Stimulated activated memory B cell treated with anti-CD40 and anti-IgM and Interleukin-4, amounts not matched to agents 10 μg/mL and 1 μg/mL and 100 μg/mL, for 72 hours (primary cell): ENCODE data around the gene SCLY.

ENCODE experiments used
- ATAC-seq: fragments of 150-1000 bp; cut with Tn5 transposase; 2 replicates; pipeline ENCODE4 v1.10.0; 2021
- H3K27ac Mint-ChIP-seq: one replicate; pipeline ENCODE4 v1.8.0; 2022; ENCODE audit warnings: mild to moderate bottlenecking, mixed read lengths
- H3K27me3 Mint-ChIP-seq: one replicate; pipeline ENCODE4 v1.8.0; 2022; ENCODE audit warnings: mixed read lengths
- H3K36me3 Mint-ChIP-seq: one replicate; pipeline ENCODE4 v1.8.0; 2022; ENCODE audit warnings: mixed read lengths
- H3K4me1 Mint-ChIP-seq: one replicate; pipeline ENCODE4 v1.8.0; 2022; ENCODE audit warnings: mixed read lengths
- H3K4me3 Mint-ChIP-seq: one replicate; pipeline ENCODE4 v1.8.0; 2022; ENCODE audit warnings: mild to moderate bottlenecking, moderate library complexity, mixed read lengths
- H3K9me3 Mint-ChIP-seq: one replicate; pipeline ENCODE4 v1.8.0; 2022; ENCODE audit warnings: mixed read lengths

The SCLY gene

GRCh38 chr2:238117199-238118154 is 56.7 kb downstream of the SCLY start:
- Mint-ChIP-seq H3K9me3 (peaks cover 10% of the 10 kb centered on the region), H3K27me3 (no peaks in the 10 kb centered on the region), H3K27ac (peak overlapping the region; percentile 61), H3K4me3 (no peak overlapping the region), H3K36me3 (peaks cover 24% of the 10 kb centered on the region), H3K4me1 (peaks cover 23% of the 10 kb centered on the region)
- no peak for ATAC-seq

DNA sequence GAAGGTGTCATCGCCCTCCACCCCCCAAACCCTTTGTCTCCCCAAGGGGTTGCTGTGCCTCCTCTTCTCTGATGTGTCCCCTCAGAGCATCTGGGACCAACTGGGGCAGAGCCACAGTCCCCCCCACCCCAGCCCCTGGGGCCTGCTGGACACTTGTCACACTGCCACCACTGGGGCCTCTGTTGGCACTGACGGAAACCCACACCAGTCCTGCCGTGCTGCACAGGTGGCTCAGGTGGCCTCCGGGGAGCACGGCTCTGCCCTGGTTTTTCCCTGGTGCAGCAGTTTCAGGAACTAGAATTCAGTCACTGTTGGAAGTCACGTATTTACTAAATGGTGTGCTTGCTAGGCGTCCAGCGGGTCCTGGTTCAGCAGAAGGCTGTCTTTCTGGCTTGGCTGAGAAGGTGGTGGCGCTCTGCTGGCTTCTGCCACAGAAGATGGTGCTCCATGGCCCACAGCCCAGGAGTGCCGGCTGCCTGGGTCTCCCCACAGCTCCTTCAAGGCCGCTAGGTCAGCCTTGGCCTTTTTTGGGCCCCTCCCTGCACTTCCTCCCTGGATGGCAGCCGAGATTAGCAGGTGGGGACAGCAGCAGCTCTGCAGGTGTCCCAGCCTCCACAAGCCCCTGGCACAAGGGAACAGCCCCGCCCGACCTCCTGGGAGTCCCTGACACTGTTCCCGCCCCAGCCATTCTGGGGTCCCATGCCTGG is 59.1 kb downstream of the SCLY start:
- Mint-ChIP-seq H3K27me3 (no peaks in the 10 kb centered on the region), H3K4me3 (no peak overlapping the region), H3K9me3 (peaks cover 6% of the 10 kb centered on the region), H3K4me1 (peaks cover 23% of the 10 kb centered on the region), H3K36me3 (peaks cover 8% of the 10 kb centered on the region), H3K27ac (peak overlapping the region; percentile 65)
- peak; percentile 74 for ATAC-seq

GRCh38 chr2:238120463-238121298 is 59.9 kb downstream of the SCLY start:
- H3K9me3 Mint-ChIP-seq = peaks cover 6% of the 10 kb centered on the region
- H3K36me3 Mint-ChIP-seq = peaks cover 8% of the 10 kb centered on the region
- H3K27me3 Mint-ChIP-seq = no peaks in the 10 kb centered on the region
- H3K4me1 Mint-ChIP-seq = peaks cover 23% of the 10 kb centered on the region
- no peak for ATAC-seq
- no peak overlapping the region for H3K4me3 Mint-ChIP-seq
- peak overlapping the region; percentile 65 for H3K27ac Mint-ChIP-seq

DNA sequence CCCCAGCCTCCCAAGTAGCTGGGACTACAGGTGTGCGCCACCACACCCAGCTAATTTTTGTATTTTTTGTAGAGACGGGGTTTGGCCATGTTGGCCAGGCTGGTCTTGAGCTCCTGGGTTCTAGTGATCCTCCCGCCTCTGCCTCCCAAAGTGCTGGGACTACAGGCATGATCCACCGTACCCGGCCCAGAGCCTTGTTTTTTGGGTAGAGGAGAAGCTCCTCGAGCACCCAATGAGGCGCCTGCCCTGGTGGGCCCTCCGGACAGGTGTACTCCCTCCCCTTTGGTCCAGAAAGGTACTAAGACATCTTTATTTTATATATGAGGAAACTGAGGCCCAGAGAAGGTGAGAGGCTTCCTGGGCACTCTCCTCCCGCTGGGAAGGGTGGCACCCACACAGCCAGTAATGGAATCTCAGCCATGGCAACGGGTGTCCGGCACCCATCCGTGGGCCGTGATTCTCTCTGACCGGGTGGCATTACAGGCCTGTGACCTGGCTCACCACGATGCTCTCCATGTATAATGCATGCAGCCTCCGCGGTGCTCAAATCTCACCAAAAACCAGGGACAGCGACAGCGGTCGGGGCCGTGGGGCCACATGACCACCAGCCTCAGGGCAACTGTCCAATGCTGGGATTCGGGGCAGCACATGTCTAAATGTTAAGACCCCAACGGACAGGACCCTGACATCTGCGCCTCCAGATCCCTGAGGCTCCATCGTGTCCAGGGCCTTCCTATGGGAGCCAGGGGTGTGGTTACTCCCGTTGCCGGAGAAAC is 60.9 kb downstream of the SCLY start:
- ATAC-seq = no peak

GRCh38 chr2:238122287-238123217 is 61.8 kb downstream of the SCLY start:
- no peak for ATAC-seq
- no peak overlapping the region for H3K27ac Mint-ChIP-seq
- H3K4me1 Mint-ChIP-seq = peaks cover 20% of the 10 kb centered on the region
- H3K9me3 Mint-ChIP-seq = peaks cover 5% of the 10 kb centered on the region
- H3K36me3 Mint-ChIP-seq = peaks cover 5% of the 10 kb centered on the region
- H3K27me3 Mint-ChIP-seq = no peaks in the 10 kb centered on the region
- no peak overlapping the region for H3K4me3 Mint-ChIP-seq

More for the DNA sequence above, 60.9 kb downstream of the SCLY start:
- Mint-ChIP-seq H3K36me3 (peaks cover 8% of the 10 kb centered on the region), H3K9me3 (peaks cover 6% of the 10 kb centered on the region), H3K27ac (no peak overlapping the region), H3K27me3 (no peaks in the 10 kb centered on the region), H3K4me3 (no peak overlapping the region), H3K4me1 (peaks cover 23% of the 10 kb centered on the region)

DNA sequence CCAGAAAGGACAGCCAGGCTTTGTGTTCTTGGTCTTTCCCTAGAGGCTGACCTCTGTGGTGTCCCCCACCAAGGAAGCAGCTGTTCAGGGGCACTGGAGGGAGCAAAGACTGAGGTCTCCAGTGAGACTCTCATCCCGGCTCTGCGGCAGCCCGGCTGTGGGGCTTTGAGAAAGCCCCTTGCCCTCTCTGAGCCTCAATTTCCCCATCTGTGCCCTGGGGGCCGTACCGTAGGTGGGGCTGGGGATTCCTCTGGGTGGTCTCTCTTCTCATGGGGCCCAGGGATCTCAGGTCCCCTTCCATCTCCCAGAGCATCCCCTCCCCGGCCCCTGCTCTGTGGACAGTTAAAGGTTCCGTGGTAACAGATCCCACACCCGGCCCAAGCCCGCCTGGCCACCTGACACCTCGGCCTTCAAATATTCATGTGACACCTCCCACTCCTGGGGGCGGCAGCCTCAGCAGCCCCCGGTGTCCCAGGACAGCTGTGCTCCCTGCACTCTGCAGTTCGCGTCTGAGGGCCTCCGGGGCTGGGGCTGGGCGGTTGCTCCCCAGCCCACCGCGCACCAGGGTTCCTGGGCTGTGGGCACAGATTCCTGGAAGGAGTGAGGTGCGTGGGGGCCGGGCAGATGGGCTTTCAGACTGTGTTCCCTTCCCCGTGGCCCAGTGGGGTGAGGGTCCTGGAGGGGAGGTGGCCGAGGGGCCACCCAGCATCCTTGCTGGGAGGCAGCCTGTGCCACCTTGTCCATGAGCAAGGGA is 62.6 kb downstream of the SCLY start:
- Mint-ChIP-seq H3K27ac (no peak overlapping the region), H3K4me1 (peaks cover 15% of the 10 kb centered on the region)

GRCh38 chr2:238123991-238124470 is 63.2 kb downstream of the SCLY start:
- H3K4me3 Mint-ChIP-seq = no peak overlapping the region
- H3K27me3 Mint-ChIP-seq = no peaks in the 10 kb centered on the region
- no peak for ATAC-seq
- H3K27ac Mint-ChIP-seq = no peak overlapping the region
- H3K36me3 Mint-ChIP-seq = no peaks in the 10 kb centered on the region
- H3K4me1 Mint-ChIP-seq = peaks cover 15% of the 10 kb centered on the region
- H3K9me3 Mint-ChIP-seq = no peaks in the 10 kb centered on the region

More for the DNA sequence above, 62.6 kb downstream of the SCLY start:
- H3K9me3 Mint-ChIP-seq = peaks cover 3% of the 10 kb centered on the region
- no peaks in the 10 kb centered on the region for H3K27me3 Mint-ChIP-seq
- no peak overlapping the region for H3K4me3 Mint-ChIP-seq
- H3K36me3 Mint-ChIP-seq = no peaks in the 10 kb centered on the region
- ATAC-seq = peak; percentile 7

DNA sequence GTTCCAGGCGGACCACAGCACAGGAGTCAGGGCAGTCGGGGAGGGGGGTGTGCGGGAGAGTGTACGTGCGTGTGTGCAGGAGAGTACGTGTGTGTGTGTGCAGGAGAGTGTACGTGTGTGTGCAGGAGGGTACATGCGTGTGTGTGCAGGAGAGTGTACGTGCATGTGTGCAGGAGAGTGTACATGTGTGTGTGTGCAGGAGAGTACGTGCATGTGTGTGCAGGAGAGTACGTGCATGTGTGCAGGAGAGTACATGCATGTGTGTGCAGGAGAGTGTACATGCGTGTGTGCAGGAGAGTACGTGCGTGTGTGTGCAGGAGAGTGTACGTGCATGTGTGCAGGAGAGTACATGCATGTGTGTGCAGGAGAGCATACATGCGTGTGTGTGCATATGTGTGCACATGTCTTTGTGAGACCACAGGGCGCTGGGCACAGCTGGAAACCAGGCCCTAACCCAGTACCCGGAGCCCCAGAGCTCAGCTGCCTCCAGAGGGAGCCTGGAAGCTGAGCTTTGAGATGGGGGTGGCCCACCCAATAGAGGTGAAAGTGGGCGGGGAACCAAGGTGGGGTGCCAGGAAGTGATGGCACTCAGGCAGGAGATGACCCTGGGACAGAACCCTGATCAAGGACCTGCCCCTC is 63.8 kb downstream of the SCLY start:
- Mint-ChIP-seq H3K4me1 (peaks cover 10% of the 10 kb centered on the region), H3K36me3 (no peaks in the 10 kb centered on the region), H3K4me3 (no peak overlapping the region), H3K9me3 (no peaks in the 10 kb centered on the region), H3K27ac (no peak overlapping the region), H3K27me3 (no peaks in the 10 kb centered on the region)
- no peak for ATAC-seq

DNA sequence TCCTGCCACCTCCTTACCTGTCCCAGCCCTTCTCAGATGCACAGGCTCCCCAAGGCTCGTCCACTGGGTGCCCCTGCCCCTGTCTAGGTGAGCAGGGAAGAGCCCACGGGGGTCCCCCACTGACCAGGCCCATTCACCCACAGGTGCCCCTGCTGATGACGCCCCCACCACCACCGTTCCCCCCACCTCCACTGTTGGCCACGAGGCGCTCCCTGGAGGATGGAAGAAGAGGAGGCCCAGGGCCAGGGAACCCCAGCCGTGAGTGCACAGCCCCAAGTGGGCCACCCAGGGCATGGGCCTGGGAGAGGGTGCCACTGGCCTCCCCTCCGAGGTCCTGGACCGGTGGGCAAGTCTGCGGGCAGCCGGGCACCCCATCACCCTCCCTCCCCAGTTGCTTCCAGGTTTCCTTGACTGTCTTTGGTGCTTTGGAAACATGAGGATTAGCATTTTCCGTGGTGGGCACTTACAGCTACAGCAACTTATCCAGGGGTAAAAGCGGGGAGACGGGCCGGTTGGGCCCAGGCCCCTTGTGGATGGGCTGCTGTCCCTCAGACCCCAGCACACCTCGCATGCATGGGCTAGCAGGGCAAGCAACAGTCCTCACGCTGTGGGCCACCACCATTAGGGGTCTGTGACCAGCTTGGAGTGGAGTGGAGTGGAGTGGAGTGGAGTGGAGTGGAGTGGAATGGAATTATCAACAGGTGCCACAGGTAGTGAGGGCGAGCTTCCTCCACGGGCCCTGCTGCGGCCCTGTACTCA is 64.5 kb downstream of the SCLY start:
- no peaks in the 10 kb centered on the region for H3K9me3 Mint-ChIP-seq
- no peak overlapping the region for H3K4me3 Mint-ChIP-seq
- no peaks in the 10 kb centered on the region for H3K36me3 Mint-ChIP-seq
- peaks cover 3% of the 10 kb centered on the region for H3K4me1 Mint-ChIP-seq
- ATAC-seq = no peak
- no peak overlapping the region for H3K27ac Mint-ChIP-seq
- H3K27me3 Mint-ChIP-seq = no peaks in the 10 kb centered on the region

DNA sequence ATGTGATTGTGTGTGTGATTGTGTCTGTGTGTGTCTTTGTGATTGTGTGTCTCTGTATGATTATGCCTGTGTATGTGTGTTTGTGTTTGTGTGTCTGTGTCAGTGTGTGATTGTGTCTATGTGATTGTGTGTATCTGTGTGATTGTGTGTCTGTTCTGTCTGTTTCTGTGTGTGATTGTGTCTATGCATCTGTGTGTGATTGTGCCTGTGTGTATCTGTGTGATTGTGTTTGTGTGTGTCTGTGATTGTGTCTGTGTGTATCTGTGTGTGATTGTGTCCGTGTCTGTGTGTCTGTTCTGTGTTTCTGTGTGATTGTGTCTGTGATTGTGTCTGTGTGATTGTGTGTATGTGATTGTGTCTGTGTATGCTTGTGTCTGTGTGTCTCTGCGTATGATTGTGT is 65.5 kb downstream of the SCLY start:
- no peak for ATAC-seq
- no peaks in the 10 kb centered on the region for H3K4me1 Mint-ChIP-seq
- no peaks in the 10 kb centered on the region for H3K9me3 Mint-ChIP-seq
- H3K27me3 Mint-ChIP-seq = no peaks in the 10 kb centered on the region
- no peaks in the 10 kb centered on the region for H3K36me3 Mint-ChIP-seq
- H3K27ac Mint-ChIP-seq = no peak overlapping the region
- no peak overlapping the region for H3K4me3 Mint-ChIP-seq

DNA sequence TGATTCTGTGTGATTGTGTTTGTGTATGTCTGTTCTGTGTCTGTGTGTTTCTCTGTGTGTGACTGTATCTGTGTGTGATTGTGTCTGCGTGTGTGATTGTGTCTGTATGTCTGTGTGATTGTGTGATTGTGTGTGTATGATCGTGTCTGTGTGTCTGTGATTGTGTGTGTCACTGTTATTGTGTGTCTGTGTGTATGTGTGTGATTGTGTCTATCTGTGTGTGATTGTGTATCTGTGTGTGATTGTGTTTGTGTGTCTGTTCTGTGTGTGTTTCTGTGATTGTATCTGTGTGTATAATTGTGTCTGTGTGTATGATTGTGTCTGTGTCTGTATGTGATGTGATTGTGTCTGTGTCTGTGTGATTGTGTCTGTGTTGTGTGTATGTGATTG is 66.0 kb downstream of the SCLY start:
- Mint-ChIP-seq H3K4me1 (no peaks in the 10 kb centered on the region), H3K27me3 (no peaks in the 10 kb centered on the region)
- ATAC-seq = no peak

More for the DNA sequence above, 66.0 kb downstream of the SCLY start:
- no peaks in the 10 kb centered on the region for H3K36me3 Mint-ChIP-seq
- H3K27ac Mint-ChIP-seq = no peak overlapping the region
- no peaks in the 10 kb centered on the region for H3K9me3 Mint-ChIP-seq
- no peak overlapping the region for H3K4me3 Mint-ChIP-seq
